HepG2 (cell line): ENCODE results near the gene USP14. TPM values are rescaled to one million over a fixed set of nuclear protein-coding genes. Genes with fewer than 3 reads are reported as not detected.
A peak's percentile ranks its signal among the peaks of the same experiment; 100 is the strongest.
"Not testable (repeated sequence)": the region's sequence is repeated elsewhere in the genome, so short reads cannot be mapped to it uniquely, and the experiment has no call there.

Experiments used
- CREM ChIP-seq, 2 experiments: sonication (generic) in 1 of 2; formaldehyde crosslinking in 1 of 2; IDR thresholded peaks; 2 replicates each; pipeline versions ENCODE4 v1.4.0 to v1.6.1; 2016 to 2020; ENCODE audit warnings: antibody characterized with exemption in 1 of 2, mild to moderate bottlenecking in 1 of 2, missing genetic modification reagents in 1 of 2
- TBL1XR1 ChIP-seq: fragments of 150-350 bp; IDR thresholded peaks from 2 replicates; pipeline ENCODE4 v1.6.1; 2014; ENCODE audit warnings: borderline replicate concordance, low read length; ENCODE audit not compliant: partially characterized antibody
- polyA plus RNA-seq, 8 experiments: library from polyadenylated mRNA; depleted of rRNA in 3 of 8; stranded (reverse) in 7 of 8; unstranded in 1 of 8; fragments of >200 nt; fragmentation: Illumina TruSeq in 4 of 8; extraction: Trizol in 4 of 8; gene quantifications; 2 replicates each; pipeline versions ENCODE4 v1.2.1 to v1.2.3, GENCODE V29; 2011 to 2016; ENCODE audit warnings: low read depth in 4 of 8, missing spikeins in 1 of 8, mixed read lengths in 1 of 8; ENCODE audit not compliant: insufficient read depth in 1 of 8
- total RNA-seq, 5 experiments: library from RNA; depleted of rRNA; stranded (reverse); fragments of >200 nt; fragmentation: Illumina TruSeq; extraction: Trizol; gene quantifications; 2 replicates each; pipeline ENCODE4 v1.2.3, GENCODE V29; 2016; ENCODE audit warnings: low read depth in 1 of 5
- TF ChIP-seq, protein P1 (sequence below): sonication (generic); formaldehyde crosslinking; IDR thresholded peaks from 2 replicates; pipeline ENCODE4 v1.4.0; 2020; ENCODE audit warnings: mild to moderate bottlenecking, missing genetic modification reagents, borderline replicate concordance
- TF ChIP-seq, protein P2 (sequence below): IDR thresholded peaks from 2 replicates; pipeline ENCODE4 v1.4.0; 2020; ENCODE audit warnings: mild to moderate bottlenecking, missing genetic modification reagents

The USP14 gene
- total and polyA plus RNA-seq, 2 of the 13 experiments (the other 11 are each of a cell fraction or from before 2014, with no cell fraction given) = 14.7 to 16.6 TPM

DNA sequence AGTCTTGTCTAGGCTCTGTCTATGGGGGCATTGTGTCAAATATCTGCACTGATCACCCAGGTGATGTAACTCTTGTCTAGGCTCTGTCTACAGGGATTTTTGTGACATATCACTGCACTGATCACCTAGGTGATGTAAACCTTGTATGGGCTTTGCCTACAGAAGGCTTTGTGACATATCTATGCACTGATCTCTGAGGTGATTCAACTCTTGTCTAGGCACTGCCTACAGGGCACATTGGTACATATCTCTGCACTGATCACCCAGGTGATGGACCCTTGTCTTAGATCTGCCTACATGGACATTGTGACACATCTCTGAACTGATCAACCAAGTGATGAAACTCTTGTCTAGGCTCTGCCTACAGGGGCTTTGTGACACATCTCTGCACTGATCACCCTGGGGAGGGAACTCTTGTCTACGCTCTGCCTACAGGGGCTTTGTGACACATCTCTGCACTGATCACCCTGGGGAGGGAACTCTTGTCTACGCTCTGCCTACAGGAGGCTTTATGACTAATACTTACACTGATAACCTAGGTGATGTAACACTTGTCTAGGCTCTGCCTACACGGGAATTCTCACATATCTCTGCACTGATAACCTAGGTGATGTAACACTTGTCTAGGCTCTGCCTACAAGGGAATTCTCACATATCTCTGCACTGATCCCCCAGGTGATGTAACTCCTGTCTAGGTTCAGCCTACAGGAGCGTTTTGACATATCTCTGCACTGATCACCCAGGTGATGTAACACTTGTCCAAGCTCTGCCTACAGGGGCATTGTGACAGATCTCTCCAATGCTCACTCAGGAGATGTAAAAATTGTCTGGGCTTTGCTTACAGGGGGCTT, 47.8 kb upstream of the USP14 start (continued):
- TF ChIP-seq, protein P1, sequence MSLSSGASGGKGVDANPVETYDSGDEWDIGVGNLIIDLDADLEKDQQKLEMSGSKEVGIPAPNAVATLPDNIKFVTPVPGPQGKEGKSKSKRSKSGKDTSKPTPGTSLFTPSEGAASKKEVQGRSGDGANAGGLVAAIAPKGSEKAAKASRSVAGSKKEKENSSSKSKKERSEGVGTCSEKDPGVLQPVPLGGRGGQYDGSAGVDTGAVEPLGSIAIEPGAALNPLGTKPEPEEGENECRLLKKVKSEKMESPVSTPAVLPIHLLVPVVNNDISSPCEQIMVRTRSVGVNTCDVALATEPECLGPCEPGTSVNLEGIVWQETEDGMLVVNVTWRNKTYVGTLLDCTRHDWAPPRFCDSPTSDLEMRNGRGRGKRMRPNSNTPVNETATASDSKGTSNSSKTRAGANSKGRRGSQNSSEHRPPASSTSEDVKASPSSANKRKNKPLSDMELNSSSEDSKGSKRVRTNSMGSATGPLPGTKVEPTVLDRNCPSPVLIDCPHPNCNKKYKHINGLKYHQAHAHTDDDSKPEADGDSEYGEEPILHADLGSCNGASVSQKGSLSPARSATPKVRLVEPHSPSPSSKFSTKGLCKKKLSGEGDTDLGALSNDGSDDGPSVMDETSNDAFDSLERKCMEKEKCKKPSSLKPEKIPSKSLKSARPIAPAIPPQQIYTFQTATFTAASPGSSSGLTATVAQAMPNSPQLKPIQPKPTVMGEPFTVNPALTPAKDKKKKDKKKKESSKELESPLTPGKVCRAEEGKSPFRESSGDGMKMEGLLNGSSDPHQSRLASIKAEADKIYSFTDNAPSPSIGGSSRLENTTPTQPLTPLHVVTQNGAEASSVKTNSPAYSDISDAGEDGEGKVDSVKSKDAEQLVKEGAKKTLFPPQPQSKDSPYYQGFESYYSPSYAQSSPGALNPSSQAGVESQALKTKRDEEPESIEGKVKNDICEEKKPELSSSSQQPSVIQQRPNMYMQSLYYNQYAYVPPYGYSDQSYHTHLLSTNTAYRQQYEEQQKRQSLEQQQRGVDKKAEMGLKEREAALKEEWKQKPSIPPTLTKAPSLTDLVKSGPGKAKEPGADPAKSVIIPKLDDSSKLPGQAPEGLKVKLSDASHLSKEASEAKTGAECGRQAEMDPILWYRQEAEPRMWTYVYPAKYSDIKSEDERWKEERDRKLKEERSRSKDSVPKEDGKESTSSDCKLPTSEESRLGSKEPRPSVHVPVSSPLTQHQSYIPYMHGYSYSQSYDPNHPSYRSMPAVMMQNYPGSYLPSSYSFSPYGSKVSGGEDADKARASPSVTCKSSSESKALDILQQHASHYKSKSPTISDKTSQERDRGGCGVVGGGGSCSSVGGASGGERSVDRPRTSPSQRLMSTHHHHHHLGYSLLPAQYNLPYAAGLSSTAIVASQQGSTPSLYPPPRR (CRISPR knock-in tag) = peak; percentile 44; the same call in 1 of the 2 replicates
- TF ChIP-seq TBL1XR1 = peak; percentile 25
- peak; percentile 28; the same call in 1 of the 2 replicates for TF ChIP-seq CREM (IDR thresholded peaks at IDR 0.05)
- TF ChIP-seq CREM (CRISPR knock-in tag; IDR thresholded peaks at IDR 0.05) = not testable (repeated sequence)
- TF ChIP-seq, protein P2, sequence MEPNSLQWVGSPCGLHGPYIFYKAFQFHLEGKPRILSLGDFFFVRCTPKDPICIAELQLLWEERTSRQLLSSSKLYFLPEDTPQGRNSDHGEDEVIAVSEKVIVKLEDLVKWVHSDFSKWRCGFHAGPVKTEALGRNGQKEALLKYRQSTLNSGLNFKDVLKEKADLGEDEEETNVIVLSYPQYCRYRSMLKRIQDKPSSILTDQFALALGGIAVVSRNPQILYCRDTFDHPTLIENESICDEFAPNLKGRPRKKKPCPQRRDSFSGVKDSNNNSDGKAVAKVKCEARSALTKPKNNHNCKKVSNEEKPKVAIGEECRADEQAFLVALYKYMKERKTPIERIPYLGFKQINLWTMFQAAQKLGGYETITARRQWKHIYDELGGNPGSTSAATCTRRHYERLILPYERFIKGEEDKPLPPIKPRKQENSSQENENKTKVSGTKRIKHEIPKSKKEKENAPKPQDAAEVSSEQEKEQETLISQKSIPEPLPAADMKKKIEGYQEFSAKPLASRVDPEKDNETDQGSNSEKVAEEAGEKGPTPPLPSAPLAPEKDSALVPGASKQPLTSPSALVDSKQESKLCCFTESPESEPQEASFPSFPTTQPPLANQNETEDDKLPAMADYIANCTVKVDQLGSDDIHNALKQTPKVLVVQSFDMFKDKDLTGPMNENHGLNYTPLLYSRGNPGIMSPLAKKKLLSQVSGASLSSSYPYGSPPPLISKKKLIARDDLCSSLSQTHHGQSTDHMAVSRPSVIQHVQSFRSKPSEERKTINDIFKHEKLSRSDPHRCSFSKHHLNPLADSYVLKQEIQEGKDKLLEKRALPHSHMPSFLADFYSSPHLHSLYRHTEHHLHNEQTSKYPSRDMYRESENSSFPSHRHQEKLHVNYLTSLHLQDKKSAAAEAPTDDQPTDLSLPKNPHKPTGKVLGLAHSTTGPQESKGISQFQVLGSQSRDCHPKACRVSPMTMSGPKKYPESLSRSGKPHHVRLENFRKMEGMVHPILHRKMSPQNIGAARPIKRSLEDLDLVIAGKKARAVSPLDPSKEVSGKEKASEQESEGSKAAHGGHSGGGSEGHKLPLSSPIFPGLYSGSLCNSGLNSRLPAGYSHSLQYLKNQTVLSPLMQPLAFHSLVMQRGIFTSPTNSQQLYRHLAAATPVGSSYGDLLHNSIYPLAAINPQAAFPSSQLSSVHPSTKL (CRISPR knock-in tag) = peak; percentile 65
